ENCODE measurements around the gene TMOD1. TPM values are rescaled to one million over a fixed set of nuclear protein-coding genes. Genes with fewer than 3 reads are reported as not detected.

TMOD1 gene
- total RNA-seq, result 0.60 and 1.1 TPM in 2 replicates

GRCh38 chr9:97501177-97501971 lies at the start of gene TMOD1:
TSS of gene TMOD1 (plus strand) at chr9:97501666. CDS start at chr9:97524189, 22,523 bp downstream.

DNA sequence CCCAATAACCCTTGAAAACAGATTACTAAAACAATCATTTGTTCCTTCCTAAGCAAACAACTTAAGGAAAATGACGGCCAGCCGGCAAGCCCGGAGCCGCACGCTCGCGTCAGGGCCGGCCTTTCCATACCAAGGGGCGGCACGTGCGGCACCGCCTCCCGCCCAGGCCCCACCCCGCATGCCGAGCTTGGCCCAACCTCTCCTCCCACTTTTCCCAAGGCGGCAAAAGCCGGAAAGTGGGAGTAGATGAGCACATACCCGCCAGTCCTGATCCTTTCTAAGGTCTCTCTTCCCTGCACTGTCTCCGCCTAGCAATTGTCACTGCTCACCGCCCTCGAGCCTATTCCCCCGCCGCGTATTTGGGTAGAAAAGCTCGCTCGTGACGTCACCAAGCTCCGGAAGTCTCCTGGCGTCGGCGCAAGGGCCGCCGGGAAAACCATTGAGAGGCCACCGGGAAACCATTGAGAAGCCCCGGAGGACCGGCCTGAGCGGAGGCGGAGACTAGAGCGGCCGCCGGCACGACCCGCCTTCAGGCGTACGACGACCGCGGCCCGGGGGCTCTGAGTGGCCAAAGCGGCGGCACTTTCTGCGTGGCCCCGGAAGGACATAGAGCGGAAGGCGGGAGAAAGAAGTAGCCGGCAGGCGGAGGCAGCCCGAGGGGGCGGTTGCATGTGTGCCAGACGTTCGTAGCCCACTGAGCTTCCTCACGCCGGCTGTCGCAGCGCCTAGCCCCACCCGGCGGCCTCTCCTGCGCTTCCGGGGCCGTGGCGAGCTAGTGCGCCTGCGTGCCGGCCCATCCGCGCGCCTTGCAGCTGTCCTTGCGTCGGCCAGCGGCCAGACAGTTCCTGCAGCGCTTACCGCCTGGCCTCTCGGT lies 131.8 kb downstream of the TMOD1 start, which contains the start of the genes NCBP1 and TSTD2:
TSS of gene NCBP1 (plus strand) at position 837 of the 874 bp plus-strand sequence. CDS start 61 bp downstream, outside the sequence.
TSS of gene TSTD2 (minus strand) at position 384 of the 874 bp plus-strand sequence. CDS start 5,806 bp downstream, outside the sequence.

Other genes starting within 250 kb of the TMOD1 start
- gene CCDC180, start 194.0 kb upstream of the TMOD1 start, total RNA-seq, result 0.64 and 1.4 TPM in 2 replicates
- gene TDRD7, start 89.6 kb upstream of the TMOD1 start, total RNA-seq, result 14.3 and 15.4 TPM in 2 replicates
- 8.3 and 9.7 TPM in 2 replicates for gene TSTD2, start 131.7 kb downstream of the TMOD1 start, total RNA-seq
- 32.2 and 32.8 TPM in 2 replicates for gene NCBP1, start 132.2 kb downstream of the TMOD1 start, total RNA-seq
- 5.3 and 12.7 TPM in 2 replicates for gene XPA, start 195.7 kb downstream of the TMOD1 start, total RNA-seq